NCI-H1417 (cell line): Measurements from ENCODE around the gene NEK8.

Experiments
- DNase-seq, 3 experiments: peaks; one replicate each; lab custom pipeline; 2025; lab: John Stamatoyannopoulos, UW

The NEK8 gene

GRCh38 chr17:28744972-28745785, 16.6 kb downstream of the NEK8 start:
- peak; percentile 26 to 80 (median 71) for DNase-seq

GRCh38 chr17:28745786-28746411, 17.3 kb downstream of the NEK8 start:
- DNase-seq = no peak

DNA sequence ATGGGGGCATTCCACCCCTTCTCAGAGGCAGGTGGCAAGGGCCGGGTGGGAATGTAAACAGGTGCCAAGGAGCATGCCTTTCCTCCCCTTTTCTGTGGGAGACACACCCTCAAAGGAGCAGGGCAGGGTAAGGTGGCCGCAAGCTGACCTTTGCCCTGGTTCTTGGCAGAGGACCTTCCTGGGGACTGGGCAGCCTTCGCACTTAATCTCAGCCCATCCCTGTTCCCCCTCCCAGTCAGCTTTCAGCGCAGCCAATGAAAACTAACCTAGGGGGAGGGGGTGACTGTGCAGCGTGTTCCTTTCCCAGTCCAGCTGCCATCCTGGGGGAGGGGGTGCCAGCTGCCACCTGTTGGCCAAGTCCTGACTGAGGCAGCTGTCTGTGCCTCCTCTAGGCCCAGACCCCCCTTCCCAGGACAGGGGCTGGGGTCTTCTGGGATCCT, 18.0 kb downstream of the NEK8 start:
- DNase-seq = peak in 2 of 3 experiments; percentile 63 to 84

DNA sequence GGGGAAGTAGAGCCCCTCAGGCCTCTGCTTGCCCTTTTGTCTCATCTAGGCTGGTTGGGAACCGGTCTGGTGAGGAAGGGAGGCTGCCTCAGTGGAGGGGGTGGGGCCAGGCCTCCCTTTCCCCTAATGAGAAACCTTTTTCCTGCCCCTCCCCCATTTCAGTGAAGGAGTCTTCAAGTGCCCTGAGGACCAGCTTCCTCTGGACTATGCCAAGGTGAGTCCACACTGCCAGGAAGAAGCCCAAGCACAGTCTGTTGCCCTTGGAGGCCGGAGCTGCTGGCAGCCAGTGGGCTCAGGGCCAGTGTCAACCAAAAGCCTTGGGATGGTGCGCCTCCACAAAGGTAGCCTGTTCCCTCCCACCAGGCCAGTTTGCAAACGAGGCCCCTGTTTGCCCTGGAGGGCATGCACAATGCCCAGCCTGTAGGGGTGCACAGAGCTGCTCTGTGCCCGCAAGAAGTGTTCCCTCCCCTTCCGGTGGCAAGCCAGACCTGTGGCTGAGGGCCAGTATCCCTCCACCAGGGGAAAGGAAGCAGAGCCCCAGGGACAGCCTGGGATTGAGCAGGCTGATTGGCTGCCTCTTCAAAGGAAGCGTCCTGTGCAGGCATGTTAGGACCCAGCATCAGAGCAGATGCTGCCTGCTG, 18.6 kb downstream of the NEK8 start:
- peak in 1 of 3 experiments; percentile 32 for DNase-seq

DNA sequence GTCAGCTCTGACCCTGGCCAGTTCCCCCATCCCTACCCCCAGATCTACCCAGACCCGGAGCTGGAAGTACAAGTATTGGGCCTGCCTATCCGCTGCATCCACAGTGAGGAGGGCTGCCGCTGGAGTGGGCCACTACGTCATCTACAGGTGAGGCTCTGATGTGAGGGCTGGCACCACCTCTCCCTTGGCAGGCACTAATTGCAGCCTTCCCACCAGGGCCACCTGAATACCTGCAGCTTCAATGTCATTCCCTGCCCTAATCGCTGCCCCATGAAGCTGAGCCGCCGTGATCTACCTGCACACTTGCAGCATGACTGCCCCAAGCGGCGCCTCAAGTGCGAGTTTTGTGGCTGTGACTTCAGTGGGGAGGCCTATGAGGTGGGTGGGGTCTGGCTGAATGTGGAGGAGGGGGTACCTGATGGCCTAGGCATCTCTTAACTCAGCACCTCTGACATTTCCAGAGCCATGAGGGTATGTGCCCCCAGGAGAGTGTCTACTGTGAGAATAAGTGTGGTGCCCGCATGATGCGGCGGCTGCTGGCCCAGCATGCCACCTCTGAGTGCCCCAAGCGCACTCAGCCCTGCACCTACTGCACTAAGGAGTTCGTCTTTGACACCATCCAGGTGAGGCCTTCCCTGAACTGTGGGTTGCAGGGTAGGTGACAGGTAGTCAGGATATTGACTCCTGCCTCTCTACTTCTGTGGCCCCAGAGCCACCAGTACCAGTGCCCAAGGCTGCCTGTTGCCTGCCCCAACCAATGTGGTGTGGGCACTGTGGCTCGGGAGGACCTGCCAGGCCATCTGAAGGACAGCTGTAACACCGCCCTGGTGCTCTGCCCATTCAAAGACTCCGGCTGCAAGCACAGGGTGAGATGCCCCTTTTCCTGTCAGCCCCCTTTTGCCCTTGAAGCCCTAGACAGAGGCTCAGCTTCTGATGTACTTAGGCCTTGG, 19.5 kb downstream of the NEK8 start:
- no peak for DNase-seq

DNA sequence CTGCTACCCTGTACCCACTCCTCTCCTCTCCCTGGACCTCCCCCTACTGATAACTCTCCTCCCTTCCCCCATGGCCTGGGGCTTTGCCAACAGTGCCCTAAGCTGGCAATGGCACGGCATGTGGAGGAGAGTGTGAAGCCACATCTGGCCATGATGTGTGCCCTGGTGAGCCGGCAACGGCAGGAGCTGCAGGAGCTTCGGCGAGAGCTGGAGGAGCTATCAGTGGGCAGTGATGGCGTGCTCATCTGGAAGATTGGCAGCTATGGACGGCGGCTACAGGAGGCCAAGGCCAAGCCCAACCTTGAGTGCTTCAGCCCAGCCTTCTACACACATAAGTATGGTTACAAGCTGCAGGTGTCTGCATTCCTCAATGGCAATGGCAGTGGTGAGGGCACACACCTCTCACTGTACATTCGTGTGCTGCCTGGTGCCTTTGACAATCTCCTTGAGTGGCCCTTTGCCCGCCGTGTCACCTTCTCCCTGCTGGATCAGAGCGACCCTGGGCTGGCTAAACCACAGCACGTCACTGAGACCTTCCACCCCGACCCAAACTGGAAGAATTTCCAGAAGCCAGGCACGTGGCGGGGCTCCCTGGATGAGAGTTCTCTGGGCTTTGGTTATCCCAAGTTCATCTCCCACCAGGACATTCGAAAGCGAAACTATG, 20.4 kb downstream of the NEK8 start:
- DNase-seq = peak in 1 of 3 experiments; percentile 22

GRCh38 chr17:28749516-28750177, 21.1 kb downstream of the NEK8 start:
- DNase-seq = no peak

- peak; percentile 85 to 95 (median 93) for DNase-seq
Measured at GRCh38 chr17:28750178-28751047, 21.8 kb downstream of the NEK8 start.

DNA sequence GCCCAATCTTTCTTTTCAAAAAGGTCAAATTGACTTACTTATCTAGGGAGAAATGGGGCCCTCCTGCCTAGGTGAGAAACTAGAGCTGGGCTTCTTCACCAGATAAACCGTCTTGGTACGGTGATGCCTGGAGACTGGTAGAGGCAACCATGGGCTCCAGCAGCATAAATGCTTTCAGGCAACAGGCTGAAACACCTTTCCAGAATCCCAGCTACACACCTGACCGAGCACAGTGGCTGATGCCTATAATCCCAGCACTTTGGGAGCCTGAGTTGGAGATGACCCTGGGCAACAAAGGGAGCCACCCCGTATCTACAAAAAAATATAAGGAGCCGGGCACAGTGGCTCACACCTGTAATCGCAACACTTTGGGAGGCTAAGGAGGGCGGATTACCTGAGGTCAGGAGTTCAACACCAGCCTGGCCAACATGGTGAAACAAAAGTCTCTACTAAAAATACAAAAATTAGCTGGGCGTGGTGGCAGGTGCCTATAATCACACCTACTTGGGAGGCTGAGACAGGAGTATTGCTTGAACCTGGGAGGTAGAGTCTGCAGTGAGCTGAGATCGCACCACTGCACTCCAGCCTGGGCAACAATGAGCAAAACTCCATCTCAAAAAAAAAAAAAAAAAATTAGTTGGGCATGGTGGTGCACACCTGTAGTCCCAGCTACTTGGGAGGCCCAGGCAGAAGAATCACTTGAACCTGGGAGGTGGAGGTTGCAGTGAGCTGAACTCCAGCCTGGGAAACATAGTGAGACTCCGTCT, 23.2 kb downstream of the NEK8 start:
- DNase-seq = no peak

DNA sequence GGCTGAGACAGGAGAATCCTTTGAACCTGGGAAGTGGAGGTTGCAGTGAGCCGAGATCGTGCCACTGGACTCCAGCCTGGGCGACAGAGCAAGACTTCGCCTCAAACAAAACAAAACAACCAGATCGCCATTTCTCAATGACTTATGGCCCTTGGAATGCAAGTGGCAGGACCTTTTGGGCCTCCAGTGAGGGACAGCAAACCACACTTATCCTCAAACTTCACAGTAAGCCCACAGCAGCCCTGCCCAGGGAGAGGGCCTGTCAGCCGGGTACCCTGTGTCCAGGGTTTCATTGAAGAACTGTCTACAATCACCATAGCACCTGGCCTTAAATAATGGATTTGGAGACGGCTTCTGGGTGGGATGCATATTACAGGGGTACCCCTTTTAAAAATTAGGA, 26.9 kb downstream of the NEK8 start:
- no peak for DNase-seq

DNA sequence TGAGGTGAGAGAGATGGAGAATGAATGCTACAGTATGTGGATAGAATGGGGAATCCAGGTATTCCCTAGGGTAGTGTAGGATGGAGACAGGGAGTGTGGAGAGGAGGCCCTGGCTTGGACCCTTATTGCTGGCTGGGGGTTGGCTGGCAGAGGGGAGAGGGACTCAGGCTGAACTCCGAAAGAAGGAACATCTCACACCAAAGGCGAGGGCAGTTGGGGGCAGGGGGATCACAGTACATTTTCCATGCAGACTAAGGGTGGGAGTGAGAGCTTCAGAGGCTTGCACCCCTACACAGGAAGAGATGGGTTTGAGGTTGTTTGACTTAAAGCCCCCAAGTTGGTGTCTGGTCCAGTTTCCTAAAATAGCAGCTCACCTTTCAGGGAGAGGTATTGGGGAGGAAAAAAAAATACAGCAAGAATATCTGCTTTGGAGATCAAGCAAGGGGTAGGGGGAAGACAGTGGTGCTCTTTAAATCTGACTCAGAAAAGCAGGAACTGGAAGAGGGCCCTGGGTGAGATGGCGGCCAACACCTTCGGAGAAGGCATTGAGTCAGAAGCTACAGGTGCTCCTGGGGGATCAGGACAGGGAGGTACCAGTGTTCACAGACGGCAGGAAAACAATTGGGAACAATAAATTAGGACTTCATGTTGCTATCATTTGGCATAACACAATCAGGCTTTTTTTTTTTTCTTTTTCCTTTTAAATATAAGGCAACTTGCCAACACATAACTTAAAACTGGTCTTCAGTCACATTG, 27.6 kb downstream of the NEK8 start:
- DNase-seq = no peak

DNA sequence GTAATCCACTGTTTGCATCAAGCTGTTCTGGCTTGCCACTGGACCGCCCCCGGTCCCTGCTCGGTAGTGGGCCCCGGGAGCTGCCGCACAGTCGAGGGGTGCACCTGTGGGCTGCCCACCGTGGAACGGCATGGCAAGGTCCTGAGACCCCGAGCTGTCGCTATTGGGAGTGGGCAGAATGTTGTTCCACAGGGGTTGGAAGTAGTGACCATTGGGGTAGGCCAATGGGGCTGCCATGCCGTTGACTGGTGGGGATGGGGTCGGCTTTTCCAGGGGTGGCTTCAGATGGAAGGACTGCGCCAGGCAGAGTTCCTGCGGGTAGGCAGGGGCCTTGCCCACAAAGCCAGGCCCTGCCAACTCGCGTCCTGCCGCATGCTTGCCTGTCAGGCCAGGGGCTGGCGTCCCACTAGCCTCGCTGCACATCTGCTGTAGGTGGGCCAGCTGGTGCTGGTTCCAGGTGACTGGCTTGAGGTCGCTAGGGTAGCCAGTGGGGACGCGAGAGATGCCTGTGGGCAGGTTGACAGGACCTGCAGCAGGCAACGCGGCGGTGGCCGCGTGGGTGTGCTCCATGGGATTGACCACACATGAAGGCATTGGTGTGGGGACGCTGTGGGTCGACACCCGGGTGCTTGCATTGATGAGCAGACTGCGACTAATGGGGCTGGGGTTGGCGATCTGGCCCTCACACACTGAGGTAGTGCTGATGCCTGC, 30.0 kb downstream of the NEK8 start:
- DNase-seq = no peak

GRCh38 chr17:28759256-28759865, 30.8 kb downstream of the NEK8 start:
- DNase-seq = no peak

- peak in 2 of 3 experiments; percentile 76 to 88 for DNase-seq
Measured at GRCh38 chr17:28760601-28761562, 32.3 kb downstream of the NEK8 start.

- DNase-seq = no peak
Measured at GRCh38 chr17:28763137-28763799, 34.7 kb downstream of the NEK8 start.
